NCI-H2081 (cell line): Measurements from ENCODE around the gene WNT5B.
"Not testable (repeated sequence)": the region's sequence is repeated elsewhere in the genome, so short reads cannot be mapped to it uniquely, and the experiment has no call there.

Source experiments
- DNase-seq, 2 experiments: peaks; one replicate each; lab custom pipeline; 2025; lab: John Stamatoyannopoulos, UW

The WNT5B gene

DNA sequence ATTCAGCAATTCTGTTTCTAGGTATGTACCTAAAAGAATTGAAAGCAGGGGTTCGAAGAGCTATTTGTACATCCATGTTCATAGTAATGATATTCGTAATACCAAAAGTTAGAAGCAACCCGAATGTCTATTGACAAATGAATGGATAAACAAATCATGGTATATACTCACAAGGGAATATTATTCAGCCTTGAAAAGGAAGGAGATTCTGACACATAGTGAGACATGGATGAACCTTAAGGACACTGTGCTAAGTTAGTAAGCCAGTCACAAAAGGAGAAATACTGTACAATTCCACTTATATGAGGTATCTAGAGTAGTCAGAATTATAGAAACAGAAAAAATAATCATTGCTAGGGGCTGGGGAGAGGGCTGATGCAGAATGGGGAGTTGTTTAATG lies 30.3 kb upstream of the WNT5B start:
- DNase-seq, result no peak

DNA sequence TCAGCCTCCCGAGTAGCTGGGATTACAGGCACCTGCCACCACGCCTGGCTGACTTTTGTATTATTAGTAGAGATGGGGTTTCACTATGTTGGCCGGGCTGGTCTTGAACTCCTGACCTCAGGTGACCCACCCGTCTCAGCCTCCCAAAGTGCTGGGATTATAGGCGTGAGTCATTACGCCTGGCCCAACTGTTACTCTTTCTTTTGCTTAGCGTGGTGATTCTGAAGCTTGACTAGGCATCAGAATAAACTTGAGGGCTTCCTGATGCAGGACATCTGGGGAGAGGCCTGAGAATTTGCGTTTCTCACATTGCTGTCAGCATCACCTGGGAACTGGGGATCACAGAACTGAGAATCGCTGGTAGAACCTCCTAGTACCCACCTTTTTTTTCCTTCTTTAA lies 26.3 kb upstream of the WNT5B start:
- not testable (repeated sequence) for DNase-seq

DNA sequence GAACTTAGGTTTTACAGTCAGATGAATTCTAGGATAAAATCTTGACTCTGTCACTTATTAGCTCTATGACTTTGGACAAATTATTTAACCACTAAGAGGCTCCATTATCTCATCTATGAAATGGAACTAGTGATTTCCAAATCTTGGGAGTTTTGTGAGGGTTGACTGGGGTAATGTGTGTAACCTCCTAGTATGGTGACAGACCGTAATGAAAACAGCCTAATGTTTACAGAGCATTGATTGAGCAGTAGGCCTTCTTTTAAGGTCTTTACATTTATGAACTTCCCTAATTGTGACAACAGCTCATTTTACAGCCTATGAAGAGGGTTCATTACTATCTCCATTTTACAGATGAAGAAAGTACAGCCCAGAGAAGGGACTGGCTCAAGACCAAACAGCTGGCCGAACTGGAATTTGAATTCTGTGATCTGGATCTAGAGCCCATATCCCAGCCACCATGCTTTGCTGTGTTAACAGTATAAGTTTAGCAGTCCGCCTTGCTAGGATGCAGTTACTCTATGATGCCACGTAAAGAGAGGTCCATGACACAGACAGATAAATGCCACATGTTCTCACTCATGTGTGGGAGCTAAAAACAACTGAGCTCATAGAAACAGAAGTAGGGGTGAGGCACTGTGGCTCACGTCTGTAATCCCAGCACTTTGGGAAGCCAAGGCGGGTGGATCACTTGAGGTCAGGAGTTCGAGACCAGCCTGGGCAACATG lies 25.6 kb upstream of the WNT5B start:
- DNase-seq, result no peak

DNA sequence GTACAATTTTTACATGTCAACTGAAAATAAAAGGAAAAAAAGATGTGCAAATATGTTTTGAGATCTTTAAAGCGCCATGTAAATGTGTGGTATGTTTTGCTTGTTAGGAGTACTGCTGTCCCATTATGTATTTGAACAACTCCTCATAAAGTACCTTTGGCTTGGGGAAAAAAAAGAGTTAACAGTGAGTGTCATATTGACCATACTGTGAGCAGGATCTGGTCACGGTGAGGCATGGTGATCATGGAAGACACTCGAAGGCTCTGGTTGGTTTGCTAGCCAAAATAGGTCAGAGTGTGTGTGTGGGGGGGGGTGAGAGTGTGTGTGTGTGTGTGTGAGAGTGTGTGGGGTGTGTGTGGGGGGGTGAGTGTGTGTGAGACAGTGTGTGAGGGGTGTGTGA lies 24.6 kb upstream of the WNT5B start:
- DNase-seq, result no peak

DNA sequence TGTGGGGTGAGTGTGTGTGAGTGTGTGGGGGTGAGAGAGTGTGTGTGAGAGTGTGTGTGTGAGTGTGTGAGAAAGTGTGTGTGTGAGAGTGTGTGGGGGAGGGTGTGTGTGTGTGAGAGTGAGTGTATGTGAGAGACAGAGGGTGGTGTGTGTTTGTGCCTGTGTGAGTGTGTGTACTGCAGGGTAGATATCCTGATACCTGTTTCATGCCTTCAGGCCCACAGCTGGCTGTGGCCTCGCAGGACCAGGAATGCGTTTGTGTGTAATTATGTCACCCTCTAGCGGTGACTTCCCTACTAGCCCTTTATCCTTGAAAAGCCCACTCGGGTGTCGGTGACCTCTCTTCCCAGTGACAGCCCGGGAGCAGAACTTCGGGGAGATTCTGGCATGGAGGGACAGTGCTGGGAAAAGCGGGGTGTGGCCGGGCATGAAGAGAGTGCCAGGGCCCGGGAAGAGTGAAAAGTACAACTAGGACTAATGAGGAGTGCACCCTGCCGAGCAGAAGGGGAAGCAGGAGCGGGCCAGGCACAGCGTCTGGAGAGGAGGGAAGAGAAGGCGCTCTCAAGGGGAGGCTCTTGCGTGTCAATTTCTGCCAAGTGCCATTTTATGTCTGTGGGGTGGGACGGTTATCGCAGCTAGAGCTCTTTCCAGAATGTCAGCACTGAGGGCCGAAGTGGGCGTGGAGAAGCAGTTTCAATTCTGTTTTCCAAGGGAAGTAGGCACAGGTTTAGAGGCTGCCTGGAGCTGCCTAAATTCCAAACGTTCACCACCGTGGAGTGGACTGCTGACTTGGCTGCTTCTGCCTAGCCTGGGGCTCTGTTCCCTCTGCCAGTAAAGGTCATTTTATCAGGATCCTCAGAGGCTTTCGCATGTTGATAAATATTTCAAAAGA lies 23.7 kb upstream of the WNT5B start:
- DNase-seq, result peak; percentile 73 to 74

DNA sequence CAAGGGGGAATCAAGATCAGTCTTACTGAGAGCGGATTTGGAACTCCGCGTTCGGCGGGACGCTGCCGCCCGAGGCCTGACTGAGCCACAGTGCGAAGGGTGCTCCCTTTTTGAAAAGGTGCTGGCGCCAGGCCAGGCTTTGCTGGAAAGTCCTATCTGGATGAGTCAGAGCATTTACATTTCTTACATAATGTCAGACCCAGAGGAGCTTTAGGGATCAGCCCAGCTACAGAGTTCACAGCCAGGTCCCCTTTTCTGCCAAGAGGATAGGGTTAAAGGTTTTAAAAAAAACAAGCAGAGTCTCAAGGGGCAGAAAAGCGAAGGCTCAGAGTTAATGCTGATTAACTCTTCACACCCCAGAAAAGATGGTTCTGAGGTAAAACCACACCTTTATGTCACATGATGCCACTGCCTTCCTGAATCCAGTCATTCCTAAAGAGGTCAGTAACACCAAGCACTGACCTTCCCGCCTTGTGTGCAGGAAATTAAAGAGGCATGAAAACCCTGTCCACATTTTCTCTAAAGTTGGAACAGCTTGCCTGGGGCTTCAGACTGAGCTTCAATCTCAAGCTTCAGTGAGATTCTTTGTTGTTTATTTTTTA lies 22.9 kb upstream of the WNT5B start:
- DNase-seq, result peak; percentile 4 to 24

DNA sequence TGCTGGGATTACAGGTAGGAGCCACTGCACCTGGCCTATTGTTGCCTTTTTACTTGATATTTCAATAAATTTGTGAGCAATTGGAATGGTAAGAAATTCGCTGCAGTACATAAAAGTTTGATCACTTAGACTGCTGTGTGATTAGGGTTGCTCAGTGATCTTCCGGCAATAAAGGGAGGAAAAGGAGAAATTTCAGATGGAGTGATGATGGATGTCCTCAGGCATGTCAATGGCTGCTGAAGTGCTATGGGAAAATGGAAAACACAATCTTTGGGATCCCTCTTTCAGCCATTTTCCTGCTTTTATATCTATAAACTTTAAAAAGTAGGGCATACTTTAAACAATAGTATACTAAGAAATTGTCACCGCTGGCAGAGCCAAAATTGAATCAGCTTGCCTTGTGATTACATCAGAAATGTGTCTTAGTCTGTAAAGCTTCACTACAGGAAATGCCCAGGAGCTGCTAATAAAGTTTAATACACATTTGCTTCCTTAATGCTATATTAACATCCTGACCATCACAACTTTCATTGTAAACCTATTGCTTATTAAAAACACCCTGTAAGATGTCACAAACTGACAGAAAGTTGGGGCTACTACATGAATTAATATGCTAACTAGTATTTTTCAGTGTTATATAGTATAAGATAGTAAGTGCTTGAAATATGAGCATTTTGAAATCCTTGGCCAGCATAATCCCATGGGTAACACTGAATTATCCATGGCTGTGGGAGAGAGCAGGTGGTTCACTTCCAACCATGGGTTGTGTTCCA lies 20.9 kb upstream of the WNT5B start:
- no peak for DNase-seq

DNA sequence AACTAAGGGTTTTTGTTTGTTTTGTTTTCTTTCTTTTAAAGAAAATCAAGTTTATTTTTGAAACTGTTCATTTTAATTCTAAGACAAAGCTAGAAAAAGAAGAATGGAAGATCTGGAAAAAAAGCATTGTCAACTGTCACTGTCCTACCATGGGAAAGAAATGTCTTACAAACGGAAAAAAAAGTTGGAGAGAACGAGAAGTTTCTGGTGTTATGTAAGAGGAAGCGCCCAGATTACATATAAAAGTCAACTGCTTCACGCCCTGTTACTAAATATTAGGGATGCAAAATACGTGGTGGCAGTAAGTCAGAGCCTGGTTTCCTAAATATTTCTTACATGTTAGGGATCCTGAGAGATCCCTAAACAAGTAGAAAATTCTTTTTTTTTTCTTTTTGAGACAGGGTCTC lies 20.3 kb upstream of the WNT5B start:
- DNase-seq, result no peak

DNA sequence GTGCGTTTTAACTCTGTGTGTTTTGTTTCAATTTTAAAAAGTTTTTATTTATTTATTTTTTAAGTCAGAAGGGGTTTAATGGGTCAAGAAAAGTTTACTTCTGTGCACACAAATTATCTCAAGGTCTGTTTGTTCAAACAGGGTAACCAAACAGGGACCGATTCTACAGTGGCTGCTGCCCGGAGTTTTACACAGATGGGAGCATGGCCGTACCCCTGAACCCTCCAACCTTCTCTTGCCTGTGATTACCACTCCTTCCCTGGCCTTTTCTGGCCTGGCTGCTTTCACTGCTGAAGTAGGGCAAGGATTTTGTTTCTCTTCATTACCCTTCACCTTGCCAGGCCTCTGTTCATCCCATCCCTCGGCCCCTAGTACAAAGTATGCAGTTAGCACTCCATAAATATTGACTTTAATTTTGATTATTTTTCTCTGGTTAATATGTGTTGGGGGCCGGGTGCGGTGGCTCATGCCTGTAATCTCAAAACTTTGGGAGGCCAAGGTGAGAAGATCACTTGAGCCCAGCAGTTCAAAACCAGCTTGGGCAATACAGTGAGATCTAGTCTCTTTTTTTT lies 18.9 kb upstream of the WNT5B start:
- DNase-seq, result no peak

DNA sequence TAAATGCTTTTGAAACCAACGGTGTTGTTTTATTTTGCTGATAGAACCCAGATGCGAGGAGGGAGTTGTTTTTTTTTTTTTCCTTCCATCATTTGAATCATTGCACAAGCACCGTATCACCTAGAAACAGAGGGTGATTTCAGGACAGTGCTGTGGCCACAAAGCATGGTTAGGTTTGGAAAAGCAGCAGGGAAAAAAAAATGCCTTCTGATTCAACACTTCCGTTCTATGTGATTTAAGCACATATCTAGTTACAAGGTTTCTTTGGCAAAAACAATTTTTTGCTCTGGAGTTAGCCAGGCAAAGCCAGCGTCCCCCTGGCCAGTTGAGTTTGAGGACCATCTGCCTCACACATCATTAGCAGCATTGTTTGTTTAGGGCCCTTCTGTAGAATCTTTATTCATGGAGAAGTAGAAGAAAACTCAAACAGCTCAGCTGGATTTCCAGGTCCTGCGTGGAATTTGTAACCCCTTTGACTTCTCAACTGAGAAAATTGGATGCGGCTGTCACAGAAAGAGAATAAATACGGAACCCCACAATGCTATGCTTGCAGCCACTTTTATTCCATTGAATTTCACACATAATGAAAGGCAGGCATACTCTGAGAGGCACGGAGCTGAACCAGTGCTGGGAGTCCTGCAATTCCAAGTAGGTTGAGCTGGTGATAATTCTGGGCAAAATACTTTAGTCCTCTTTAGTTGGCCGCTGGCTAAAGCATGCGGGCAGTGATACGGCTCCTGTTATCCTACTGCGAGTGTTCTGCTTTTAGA lies 17.0 kb upstream of the WNT5B start:
- no peak for DNase-seq

DNA sequence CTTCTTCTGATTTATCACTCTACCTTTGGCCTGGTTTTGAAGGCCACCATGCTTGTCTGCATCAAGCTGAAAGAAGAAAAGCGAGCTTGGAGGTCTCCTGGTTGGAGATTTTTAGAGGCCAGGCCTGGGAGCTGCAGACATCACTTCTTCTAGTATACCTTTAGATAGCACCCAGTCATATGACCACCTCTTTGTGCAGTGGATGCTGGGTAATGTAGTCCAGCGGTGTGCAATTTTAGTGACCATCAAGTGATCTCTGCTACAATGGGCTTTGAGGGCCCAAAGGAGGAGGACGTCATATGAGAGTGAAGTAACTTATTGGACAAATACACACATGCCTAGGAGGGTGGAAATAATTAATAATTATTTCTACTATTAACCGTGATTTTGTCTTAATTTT lies 15.2 kb upstream of the WNT5B start:
- no peak for DNase-seq

DNA sequence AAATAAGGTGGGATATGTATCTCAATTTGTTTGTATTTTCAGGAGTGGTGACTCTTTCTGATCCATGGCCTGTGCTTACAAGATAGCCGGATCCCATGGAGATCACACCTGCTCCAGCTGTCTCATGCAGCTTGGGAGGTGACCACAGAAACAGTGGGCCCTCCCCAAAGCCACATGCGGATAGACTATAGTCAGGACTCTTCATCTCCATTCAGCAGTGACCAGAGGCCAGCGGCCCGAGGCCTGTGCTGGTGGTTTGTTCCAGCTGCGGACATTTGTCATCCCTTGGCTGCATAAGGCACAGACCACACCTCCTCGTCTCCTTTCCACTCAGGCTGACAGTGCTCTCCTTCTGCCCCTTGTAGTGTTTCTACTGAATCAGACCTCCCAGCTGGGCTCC lies 14.7 kb upstream of the WNT5B start:
- DNase-seq, result no peak

DNA sequence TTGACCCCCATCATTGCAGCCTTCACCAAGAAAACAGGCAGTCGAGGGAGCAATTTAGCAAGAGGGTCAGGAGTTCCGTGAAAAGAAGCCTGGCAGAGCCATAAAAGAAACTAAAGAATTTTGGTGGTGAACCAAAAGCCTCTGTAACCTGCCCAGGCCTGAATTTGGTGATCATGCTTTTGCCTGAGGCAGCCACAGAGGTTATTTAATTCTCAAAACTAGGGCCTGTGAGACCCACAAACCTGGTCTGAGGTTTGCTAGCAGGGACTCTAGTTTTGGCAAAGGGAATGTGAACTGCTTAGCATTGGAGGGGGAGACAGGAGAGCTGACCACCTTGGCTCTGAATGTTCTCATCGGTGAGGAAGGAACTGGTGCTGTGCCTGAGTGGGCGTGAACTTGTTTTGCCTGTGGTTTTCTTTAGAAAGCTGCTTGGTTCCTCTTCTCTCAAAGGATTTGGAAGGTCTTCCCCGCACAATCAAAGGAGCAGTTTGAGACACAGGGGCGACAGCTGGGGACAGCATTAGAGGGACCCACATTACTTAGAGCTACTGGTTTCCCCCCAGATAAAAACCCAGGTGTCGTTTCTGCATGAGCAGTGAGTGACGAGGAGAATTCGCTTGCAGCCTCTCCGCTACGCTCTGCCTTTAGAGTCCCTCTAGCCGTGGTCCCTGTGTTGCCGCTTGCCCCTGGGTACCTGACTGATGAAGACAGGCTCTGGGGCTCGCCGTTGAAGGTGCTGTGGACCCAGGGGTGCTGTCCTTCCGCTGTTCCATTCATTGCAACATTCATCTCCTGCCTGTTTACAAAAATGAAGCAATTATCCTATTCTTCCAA lies 12.6 kb upstream of the WNT5B start:
- no peak for DNase-seq

DNA sequence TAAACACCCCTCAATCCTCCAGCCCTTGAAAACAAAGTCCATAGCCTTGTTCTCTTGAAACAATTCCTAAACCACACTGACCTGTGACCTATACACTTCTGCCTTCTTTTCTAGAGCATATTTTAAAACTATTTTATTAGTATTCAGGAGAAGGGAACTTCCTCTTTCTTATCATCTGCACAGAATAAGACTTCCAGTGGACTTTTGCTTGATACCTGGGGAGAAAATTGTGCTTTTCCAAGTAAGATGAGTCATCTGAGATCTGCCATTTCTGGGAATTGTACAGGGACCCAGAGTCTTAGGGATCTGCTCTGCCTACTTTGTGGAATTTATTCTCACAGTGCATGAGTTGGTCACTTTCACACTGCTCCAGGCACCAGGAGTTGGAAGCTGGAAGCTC lies 10.5 kb upstream of the WNT5B start:
- no peak for DNase-seq

DNA sequence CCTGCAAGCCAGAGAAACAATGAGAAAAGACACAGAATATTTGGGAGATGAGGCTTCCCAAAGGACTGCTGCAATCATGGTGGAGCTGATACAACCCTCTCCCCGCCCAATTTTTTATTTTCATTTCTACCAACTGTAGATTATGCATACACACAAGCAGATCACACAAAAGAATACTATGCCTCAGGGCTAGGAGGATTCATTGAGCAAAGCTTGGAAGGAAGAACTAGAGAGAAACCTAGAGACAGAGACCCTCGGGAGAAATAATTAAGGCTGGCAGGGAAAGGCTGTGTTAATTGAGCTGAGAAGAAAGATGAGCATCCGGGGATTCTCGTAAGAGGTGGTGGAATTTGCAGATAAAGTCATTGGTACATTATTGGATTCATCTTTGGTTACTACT lies 9.9 kb upstream of the WNT5B start:
- DNase-seq, result no peak

DNA sequence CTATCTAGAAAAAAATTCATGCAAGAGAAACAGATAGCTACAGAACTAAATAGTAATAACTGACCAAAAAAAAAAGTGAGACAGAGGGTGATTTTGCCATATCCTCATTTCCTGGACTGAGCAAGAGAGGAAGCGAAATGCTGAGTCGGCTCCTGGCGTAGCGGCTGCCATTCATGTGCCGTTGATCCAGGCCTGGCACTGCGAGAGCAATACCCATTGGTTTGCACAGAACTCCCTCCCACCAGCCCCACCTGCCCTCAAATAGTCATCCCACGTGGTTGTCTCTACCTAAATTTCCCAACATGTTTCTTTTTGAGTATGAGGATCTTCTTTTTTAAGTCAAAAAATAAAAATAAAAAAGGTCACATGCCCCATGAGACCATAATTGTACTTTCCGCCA lies 9.4 kb upstream of the WNT5B start:
- no peak for DNase-seq

DNA sequence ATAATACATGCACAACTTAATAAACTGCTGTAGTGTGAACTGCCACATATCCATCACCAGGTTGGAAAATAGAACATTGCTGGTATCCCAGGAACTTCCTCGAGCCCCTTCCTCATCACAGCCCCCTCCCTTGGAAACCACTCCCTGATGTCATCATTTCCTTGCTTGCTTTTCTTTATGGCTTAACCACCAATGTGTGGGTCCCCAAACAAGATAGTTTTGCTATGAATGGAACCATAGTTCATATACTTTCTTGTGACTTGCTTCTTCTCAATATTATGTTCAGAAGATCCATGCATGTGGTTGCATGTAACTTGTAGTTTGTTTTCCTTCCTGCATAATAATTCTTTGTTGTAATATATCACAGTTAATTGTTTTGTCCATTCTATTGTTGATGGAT lies 8.9 kb upstream of the WNT5B start:
- DNase-seq, result no peak

DNA sequence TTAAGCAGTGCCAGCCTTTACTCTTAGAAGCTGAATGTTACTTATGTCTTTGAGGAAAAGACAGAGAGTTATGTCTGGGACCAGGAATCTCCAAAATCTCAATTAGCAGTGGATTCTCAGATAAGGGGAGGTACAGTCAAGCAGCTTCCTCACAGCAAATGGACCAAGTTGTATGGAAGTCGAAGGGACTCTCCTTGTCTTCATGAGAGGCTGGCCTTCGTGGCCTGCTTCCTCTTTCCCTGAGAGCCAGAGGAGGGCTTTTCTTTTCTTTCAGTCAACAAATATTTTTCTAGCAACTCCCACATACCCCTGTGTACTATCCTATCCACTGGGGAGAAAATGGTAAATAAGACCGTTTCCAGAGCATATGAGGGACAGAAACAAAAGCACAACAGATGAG lies 6.6 kb upstream of the WNT5B start:
- no peak for DNase-seq

DNA sequence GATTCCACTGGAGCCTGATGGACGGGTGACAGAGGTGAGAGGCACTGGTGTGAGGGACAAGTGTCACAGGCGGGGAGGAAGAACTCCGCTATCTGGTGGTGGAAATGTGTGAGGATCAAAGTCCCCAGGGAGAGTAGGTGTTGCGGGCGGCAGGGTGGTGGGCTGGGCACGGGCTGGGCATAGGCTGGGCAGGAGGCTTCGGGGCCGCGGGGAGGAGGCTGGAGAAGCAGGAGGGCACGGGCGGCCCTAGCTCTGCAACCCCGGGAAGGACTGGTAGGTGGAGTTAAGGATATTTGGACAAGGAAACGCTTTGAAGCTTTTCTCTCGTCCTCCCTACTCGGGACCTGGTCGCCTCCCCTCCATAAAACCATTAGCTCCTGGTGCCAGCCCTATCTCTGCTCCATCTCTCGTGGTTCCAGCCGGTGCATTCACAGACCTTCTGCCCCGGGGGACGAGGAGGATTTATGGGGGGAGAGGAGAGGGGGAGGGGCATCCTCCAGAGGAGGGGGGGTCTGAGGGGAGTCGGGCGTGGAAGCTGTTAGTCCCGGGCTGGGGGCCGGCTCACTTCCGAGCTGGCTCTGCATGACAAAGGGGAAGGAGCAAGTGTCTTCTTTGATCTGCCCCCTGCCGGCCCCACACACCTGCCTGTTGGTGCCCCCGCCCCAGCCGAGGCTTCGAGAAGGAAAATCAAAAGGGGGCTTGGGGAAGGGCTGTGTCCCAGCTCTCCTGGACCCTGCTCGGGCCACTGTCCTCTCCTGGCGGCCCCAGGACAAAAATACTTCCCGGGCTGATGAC lies 504 bp downstream of the WNT5B start:
- peak; percentile 18 to 28 for DNase-seq
